PFSK-1 (cell line): ENCODE results near the gene EPS15.

ENCODE experiments used
- POLR2AphosphoS5 ChIP-seq: IDR thresholded peaks from 2 replicates; pipeline ENCODE4 v1.6.1; 2012; ENCODE audit warnings: low read depth, mild to moderate bottlenecking, control low read depth, low read length, moderate library complexity
- SIN3A ChIP-seq: IDR thresholded peaks from 2 replicates; pipeline ENCODE4 v1.6.1; 2012; ENCODE audit warnings: mild to moderate bottlenecking, low read length, moderate library complexity, borderline replicate concordance; ENCODE audit not compliant: insufficient read depth
- TAF1 ChIP-seq: IDR thresholded peaks from 2 replicates; pipeline ENCODE4 v1.6.1; 2012; ENCODE audit warnings: low read length, control low read depth, borderline replicate concordance; ENCODE audit not compliant: insufficient read depth

DNA sequence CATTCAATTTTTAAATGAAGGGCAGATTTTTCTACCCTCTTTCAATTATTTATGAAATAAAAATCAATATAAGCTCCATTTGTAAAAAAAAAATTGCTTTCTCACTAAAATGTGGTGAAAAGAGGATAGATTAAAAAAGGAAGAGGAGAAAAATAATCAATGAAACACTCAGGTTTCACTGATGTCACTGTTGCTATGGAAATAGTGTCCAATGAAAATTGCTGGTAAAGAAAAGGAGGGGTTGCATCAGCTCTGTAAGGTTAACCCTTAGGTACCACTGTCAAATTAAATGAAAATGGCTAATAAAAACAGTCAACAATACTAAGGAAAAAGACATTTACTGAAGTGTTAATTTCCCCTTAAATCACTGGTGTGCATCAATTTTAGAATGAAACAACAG lies 97.1 kb downstream of the EPS15 start:
- no peak for TF ChIP-seq POLR2AphosphoS5
- no peak for TF ChIP-seq SIN3A
- TF ChIP-seq TAF1 = no peak
